Aorta (tissue), 5 donors: Measurements from ENCODE around the gene MYLK. TPM values are rescaled to one million over a fixed set of nuclear protein-coding genes. Genes with fewer than 3 reads are reported as not detected.

Source experiments
- ATAC-seq: fragments of 200-7000 bp; cut with Tn5 transposase; one replicate; pipeline ENCODE4 v1.9.1; 2022; ENCODE audit warnings: moderate library complexity; ENCODE audit not compliant: low FRiP score
- DNase-seq, 2 donors: peaks; one replicate each; pipeline ENCODE4 v3.0.0-alpha.2; 2020
- H3K27ac ChIP-seq, 2 donors: one replicate each; pipeline ENCODE4 v1.5.1; 2013; ENCODE audit warnings: low read length in 2 of 2, mild to moderate bottlenecking in 2 of 2, moderate library complexity in 2 of 2, control low read depth in 1 of 2, inconsistent platforms in 1 of 2, low read depth in 1 of 2
- H3K27me3 ChIP-seq, 2 donors: one replicate each; pipeline ENCODE4 v1.6.1; 2013; ENCODE audit warnings: control low read depth in 1 of 2, low read length in 1 of 2, mild to moderate bottlenecking in 1 of 2, moderate library complexity in 1 of 2; ENCODE audit not compliant: insufficient read depth in 2 of 2, control insufficient read depth in 1 of 2
- H3K36me3 ChIP-seq, 2 donors: one replicate each; pipeline ENCODE4 v1.6.1; 2013; ENCODE audit warnings: control low read depth in 1 of 2, low read length in 1 of 2, mild to moderate bottlenecking in 1 of 2; ENCODE audit not compliant: insufficient read depth in 2 of 2, control insufficient read depth in 1 of 2
- H3K4me1 ChIP-seq, 2 donors: one replicate each; pipeline ENCODE4 v1.6.1; 2013; ENCODE audit warnings: low read length in 2 of 2, control low read depth in 1 of 2, mild to moderate bottlenecking in 1 of 2, moderate library complexity in 1 of 2; ENCODE audit not compliant: insufficient read depth in 2 of 2, control insufficient read depth in 1 of 2
- H3K4me3 ChIP-seq, 2 donors: one replicate each; pipeline ENCODE4 v1.5.1; 2013; ENCODE audit warnings: low read length in 2 of 2, control low read depth in 1 of 2, mild to moderate bottlenecking in 1 of 2
- H3K9me3 ChIP-seq: one replicate; pipeline ENCODE4 v1.6.1; 2013; ENCODE audit warnings: mild to moderate bottlenecking, low read length; ENCODE audit not compliant: control insufficient read depth
- WGBS, 2 donors: extraction: QIAGEN DNeasy Blood & Tissue Kit; methylation state at CpG; one replicate each; pipeline ENCODE4 v1.1.7; 2013; 5-methylcytosine and 5-hydroxymethylcytosine counted together
- intact Hi-C, 2 donors: fragments of 100-400 bp; cut with DNase I; formaldehyde crosslinking; loops; one replicate each; pipeline versions ENCODE4 v1.14.2 to v1.15.0; 2022
- polyA plus RNA-seq, 2 donors: library from polyadenylated mRNA; stranded (reverse); fragments of 200-250 nt; gene quantifications; one replicate each; pipeline ENCODE4 v1.2.3, GENCODE V29; 2013
- total RNA-seq, 2 donors: library from RNA; stranded (reverse); fragmentation: NEBNext Ultra II Directional; extraction: Animal tissue kit (Norgen Biotek cat#: 25700); gene quantifications; one replicate each; pipeline ENCODE4 v1.2.1, GENCODE V29; 2021
- donor health status: healthy with polysubstance abuse.
- donor health status: Bipolar disorder and iron deficiency.
- donor health status: DM: no; HTN: no; CAD: no.
- donor health status: DM: no; HTN: no; CAD: no.
- donor health status: DM: yes; HTN: yes; CAD: no.

The MYLK gene
- total and polyA plus RNA-seq, 4 donors: 134 to 786 (median 314) TPM

GRCh38 chr3:123767009-123767372 lies 117.1 kb downstream of the MYLK start:
- 42 to 52% methylated on average over 7 of the region's 7 CpGs for WGBS, 2 donors
- H3K9me3 ChIP-seq: no peaks in the 10 kb centered on the region
- no peak for ATAC-seq
- H3K27me3 ChIP-seq: no peaks in the 10 kb centered on the region
- H3K27ac ChIP-seq: peak overlapping the region; percentile 38 to 77
- no peak overlapping the region for H3K4me3 ChIP-seq
- DNase-seq: no peak
- H3K4me1 ChIP-seq: peaks cover 0 to 3% of the 10 kb centered on the region in 2 donors
- intact Hi-C loops: loop anchor here in 1 of 2 donors (5.0 kb wide), 1 partner anchor 115 kb away; the partner anchor contains the start of gene MYLK
- no peaks in the 10 kb centered on the region for H3K36me3 ChIP-seq

GRCh38 chr3:123766193-123767008 lies 117.7 kb downstream of the MYLK start:
- Histone ChIP-seq H3K27ac (peak overlapping the region; percentile 84 to 87), H3K36me3 (no peaks in the 10 kb centered on the region), H3K9me3 (no peaks in the 10 kb centered on the region), H3K4me3 (no peak overlapping the region), H3K4me1 (peaks cover 0 to 3% of the 10 kb centered on the region in 2 donors), H3K27me3 (no peaks in the 10 kb centered on the region)
- WGBS, 2 donors: 9 to 19% methylated on average over 13 of the region's 13 CpGs
- ATAC-seq (peak; percentile 75), DNase-seq (peak; percentile 69 to 82)
- intact Hi-C loops: loop anchor here in 1 of 2 donors (5.0 kb wide), 1 partner anchor 116 kb away; the partner anchor contains the start of gene MYLK

GRCh38 chr3:123765475-123766128 lies 118.5 kb downstream of the MYLK start:
- Histone ChIP-seq H3K4me3 (no peak overlapping the region), H3K27ac (peak overlapping the region in 1 of 2 donors; percentile 46), H3K9me3 (no peaks in the 10 kb centered on the region), H3K27me3 (no peaks in the 10 kb centered on the region), H3K36me3 (no peaks in the 10 kb centered on the region), H3K4me1 (peaks cover 0 to 3% of the 10 kb centered on the region in 2 donors)
- 94 to 96% methylated on average over 4 of the region's 4 CpGs for WGBS, 2 donors
- intact Hi-C loops: loop anchor here in 1 of 2 donors (5.0 kb wide), 1 partner anchor 117 kb away; the partner anchor contains the start of gene MYLK
- DNase-seq (no peak), ATAC-seq (no peak)

GRCh38 chr3:123764647-123765046 lies 119.5 kb downstream of the MYLK start:
- Histone ChIP-seq H3K27ac (peak overlapping the region; percentile 44 to 61), H3K36me3 (no peaks in the 10 kb centered on the region), H3K27me3 (no peaks in the 10 kb centered on the region), H3K4me1 (peaks cover under 1 to 3% of the 10 kb centered on the region in 2 donors), H3K9me3 (no peaks in the 10 kb centered on the region), H3K4me3 (no peak overlapping the region)
- no peak for DNase-seq
- intact Hi-C loops: loop anchor here in 1 of 2 donors (5.0 kb wide), 1 partner anchor 118 kb away; the partner anchor contains the start of gene MYLK
- WGBS, 2 donors: 94 to 95% methylated on average over 8 of the region's 8 CpGs
- ATAC-seq: no peak

GRCh38 chr3:123762805-123763204 lies 121.3 kb downstream of the MYLK start:
- no peak for DNase-seq
- 81 to 82% methylated on average over 2 of the region's 2 CpGs for WGBS, 2 donors
- Histone ChIP-seq H3K27ac (no peak overlapping the region), H3K9me3 (no peaks in the 10 kb centered on the region), H3K27me3 (no peaks in the 10 kb centered on the region), H3K36me3 (no peaks in the 10 kb centered on the region), H3K4me3 (no peak overlapping the region), H3K4me1 (peaks cover 4 to 5% of the 10 kb centered on the region in 2 donors)
- ATAC-seq: no peak
- intact Hi-C loops: no loop called here

GRCh38 chr3:123760817-123761216 lies 123.3 kb downstream of the MYLK start:
- H3K9me3 ChIP-seq: no peaks in the 10 kb centered on the region
- no peak for ATAC-seq
- DNase-seq: no peak
- no peaks in the 10 kb centered on the region for H3K36me3 ChIP-seq
- H3K27ac ChIP-seq: no peak overlapping the region
- H3K4me1 ChIP-seq: peaks cover 7 to 9% of the 10 kb centered on the region in 2 donors
- H3K27me3 ChIP-seq: no peaks in the 10 kb centered on the region
- 96 to 100% methylated on average over 1 of the region's 1 CpG for WGBS, 2 donors
- H3K4me3 ChIP-seq: no peak overlapping the region
- intact Hi-C loops: no loop called here

GRCh38 chr3:123759871-123760270 lies 124.3 kb downstream of the MYLK start:
- Histone ChIP-seq H3K27me3 (no peaks in the 10 kb centered on the region), H3K4me3 (no peak overlapping the region), H3K9me3 (no peaks in the 10 kb centered on the region), H3K4me1 (peaks cover 9 to 14% of the 10 kb centered on the region in 2 donors), H3K36me3 (no peaks in the 10 kb centered on the region), H3K27ac (peak overlapping the region in 1 of 2 donors; percentile 56)
- 98 to 99% methylated on average over 4 of the region's 4 CpGs for WGBS, 2 donors
- ATAC-seq (no peak), DNase-seq (no peak)
- intact Hi-C loops: loop anchor here in 1 of 2 donors (5.0 kb wide), 1 partner anchor 122 kb away; the partner anchor contains the start of gene MYLK

GRCh38 chr3:123759311-123759710 lies 124.8 kb downstream of the MYLK start:
- DNase-seq (peak in 1 of 2 donors; percentile 71), ATAC-seq (no peak)
- Histone ChIP-seq H3K4me3 (no peak overlapping the region), H3K4me1 (peaks cover 9 to 16% of the 10 kb centered on the region in 2 donors), H3K9me3 (no peaks in the 10 kb centered on the region), H3K27me3 (no peaks in the 10 kb centered on the region), H3K36me3 (no peaks in the 10 kb centered on the region), H3K27ac (peak overlapping the region; percentile 69 to 85)
- 6% methylated on average over 3 of the region's 3 CpGs for WGBS, 2 donors
- intact Hi-C loops: loop anchor here in 1 of 2 donors (5.0 kb wide), 1 partner anchor 123 kb away; the partner anchor contains the start of gene MYLK
